Stimulated activated naive B cell treated with anti-CD40 and anti-IgM and Interleukin-4, amounts not matched to agents 10 μg/mL and 1 μg/mL and 100 μg/mL, for 72 hours (primary cell): ENCODE measurements around the gene C11orf21.

ENCODE experiments used
- ATAC-seq, 2 donors: fragments of 150-1000 bp; cut with Tn5 transposase; replicated peaks; 2 replicates each; pipeline ENCODE4 v1.10.0; 2021; ENCODE audit warnings: moderate library complexity in 1 of 2
- DNase-seq: peaks from one replicate; pipeline ENCODE4 v3.0.0; 2021
- H3K27ac Mint-ChIP-seq: one replicate; pipeline ENCODE4 v1.8.0; 2022; ENCODE audit warnings: mild to moderate bottlenecking, mixed read lengths
- H3K27me3 Mint-ChIP-seq, 2 donors: one replicate each; pipeline ENCODE4 v1.8.0; 2022; ENCODE audit warnings: mixed read lengths in 2 of 2
- H3K36me3 Mint-ChIP-seq, 2 donors: one replicate each; pipeline ENCODE4 v1.8.0; 2022; ENCODE audit warnings: mixed read lengths in 2 of 2, mild to moderate bottlenecking in 1 of 2
- H3K4me1 Mint-ChIP-seq, 2 donors: one replicate each; pipeline ENCODE4 v1.8.0; 2022; ENCODE audit warnings: mixed read lengths in 2 of 2, mild to moderate bottlenecking in 1 of 2
- H3K4me3 Mint-ChIP-seq, 2 donors: one replicate each; pipeline ENCODE4 v1.8.0; 2022; ENCODE audit warnings: mild to moderate bottlenecking in 2 of 2, mixed read lengths in 2 of 2, moderate library complexity in 1 of 2
- H3K9me3 Mint-ChIP-seq, 2 donors: one replicate each; pipeline ENCODE4 v1.8.0; 2022; ENCODE audit warnings: mixed read lengths in 2 of 2, mild to moderate bottlenecking in 1 of 2

Gene C11orf21

DNA sequence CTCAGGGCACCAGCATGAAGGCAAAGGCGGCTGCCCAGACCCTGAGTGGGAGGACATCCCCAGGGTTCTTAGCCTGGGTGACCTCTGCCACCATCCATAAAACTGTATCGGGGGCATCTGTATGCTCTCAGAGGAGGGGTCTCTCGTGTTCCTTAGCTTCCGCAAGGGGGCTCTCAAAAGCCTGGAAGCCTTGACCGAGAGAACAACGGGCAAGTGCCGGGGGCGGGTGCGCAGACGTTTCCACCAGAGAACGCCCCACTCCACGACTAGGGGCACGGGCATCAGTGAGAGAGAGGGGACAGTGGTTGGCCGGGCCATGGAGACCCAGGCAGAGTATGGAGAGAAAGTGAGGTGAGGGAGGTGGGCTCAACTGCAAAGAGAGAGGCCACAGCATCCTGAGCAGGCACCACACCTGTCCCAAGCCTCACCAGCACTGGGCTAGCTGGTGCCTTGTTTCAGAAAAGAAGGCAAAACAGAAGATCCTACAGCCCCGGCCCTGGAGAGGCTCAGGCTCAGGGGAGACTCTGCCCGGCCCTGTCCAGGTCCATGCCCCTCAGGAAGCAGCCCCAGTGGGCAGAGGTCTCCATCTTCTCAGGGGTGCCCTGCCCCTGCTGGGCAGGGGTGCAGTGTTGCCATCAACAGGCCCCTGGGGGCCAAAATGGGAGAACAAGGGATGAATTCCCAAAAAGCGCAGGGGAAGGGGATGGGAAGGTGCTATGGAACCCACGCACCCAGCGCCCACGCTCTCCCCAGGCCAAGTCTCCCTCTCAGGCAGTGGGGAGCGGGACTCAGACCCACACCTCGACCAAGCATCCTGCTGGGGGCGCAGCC lies 6.0 kb upstream of the C11orf21 start:
- H3K27ac Mint-ChIP-seq = no peak overlapping the region
- ATAC-seq (no peak), DNase-seq (no peak)
- no peak overlapping the region for H3K4me3 Mint-ChIP-seq
- peaks cover 14 to 36% of the 10 kb centered on the region in 2 donors for H3K4me1 Mint-ChIP-seq
- H3K9me3 Mint-ChIP-seq = no peaks in the 10 kb centered on the region
- H3K36me3 Mint-ChIP-seq = no peaks in the 10 kb centered on the region
- no peaks in the 10 kb centered on the region for H3K27me3 Mint-ChIP-seq

GRCh38 chr11:2306877-2307500 lies 5.3 kb upstream of the C11orf21 start:
- H3K36me3 Mint-ChIP-seq = no peaks in the 10 kb centered on the region
- H3K27ac Mint-ChIP-seq = peak overlapping the region; percentile 47
- ATAC-seq = no peak
- no peak for DNase-seq
- no peaks in the 10 kb centered on the region for H3K9me3 Mint-ChIP-seq
- H3K27me3 Mint-ChIP-seq = no peaks in the 10 kb centered on the region
- H3K4me1 Mint-ChIP-seq = peaks cover 20 to 43% of the 10 kb centered on the region in 2 donors
- no peak overlapping the region for H3K4me3 Mint-ChIP-seq

GRCh38 chr11:2306452-2306823 lies 4.7 kb upstream of the C11orf21 start:
- no peak for ATAC-seq
- no peaks in the 10 kb centered on the region for H3K36me3 Mint-ChIP-seq
- H3K27ac Mint-ChIP-seq = peak overlapping the region; percentile 21
- H3K4me1 Mint-ChIP-seq = peaks cover 24 to 48% of the 10 kb centered on the region in 2 donors
- H3K27me3 Mint-ChIP-seq = no peaks in the 10 kb centered on the region
- H3K9me3 Mint-ChIP-seq = no peaks in the 10 kb centered on the region
- peak overlapping the region in 1 of 2 donors; percentile 31 for H3K4me3 Mint-ChIP-seq
- no peak for DNase-seq

DNA sequence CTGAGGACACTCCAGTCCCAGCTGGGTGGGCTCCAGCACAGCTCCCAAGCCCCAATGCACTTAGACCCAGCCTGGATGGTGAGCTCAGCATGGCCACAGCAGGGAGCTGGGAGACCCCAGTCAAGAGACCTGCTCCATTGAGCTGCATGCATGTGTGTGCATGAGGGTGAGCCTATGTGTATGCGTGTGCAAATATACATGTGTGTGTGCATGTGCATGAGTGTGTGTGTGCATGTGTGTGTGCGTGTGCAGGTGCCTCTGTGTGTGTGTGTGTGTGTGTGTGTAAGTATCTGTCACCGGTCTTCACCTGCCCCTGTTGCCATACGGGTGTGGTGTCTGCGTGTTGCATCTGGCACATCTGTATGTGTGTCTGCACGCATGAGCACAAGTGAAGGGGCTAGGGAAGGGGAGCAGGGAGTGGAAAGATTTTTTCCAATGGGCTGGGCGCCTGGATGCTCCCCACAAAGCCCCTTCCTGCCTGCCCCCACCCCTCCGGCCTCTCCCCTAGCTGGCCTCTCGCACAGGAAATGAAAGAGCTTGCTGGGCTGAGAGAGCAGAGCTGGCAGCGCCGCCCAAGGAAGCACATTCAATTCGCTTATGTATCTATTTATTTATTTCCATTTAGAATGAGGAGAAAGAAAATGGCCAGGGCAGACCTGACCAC lies 4.2 kb upstream of the C11orf21 start:
- Mint-ChIP-seq H3K4me1 (peaks cover 25 to 54% of the 10 kb centered on the region in 2 donors), H3K4me3 (peak overlapping the region in 1 of 2 donors; percentile 31), H3K27me3 (no peaks in the 10 kb centered on the region), H3K27ac (peak overlapping the region; percentile 21), H3K9me3 (no peaks in the 10 kb centered on the region), H3K36me3 (no peaks in the 10 kb centered on the region)
- DNase-seq (no peak), ATAC-seq (no peak)

DNA sequence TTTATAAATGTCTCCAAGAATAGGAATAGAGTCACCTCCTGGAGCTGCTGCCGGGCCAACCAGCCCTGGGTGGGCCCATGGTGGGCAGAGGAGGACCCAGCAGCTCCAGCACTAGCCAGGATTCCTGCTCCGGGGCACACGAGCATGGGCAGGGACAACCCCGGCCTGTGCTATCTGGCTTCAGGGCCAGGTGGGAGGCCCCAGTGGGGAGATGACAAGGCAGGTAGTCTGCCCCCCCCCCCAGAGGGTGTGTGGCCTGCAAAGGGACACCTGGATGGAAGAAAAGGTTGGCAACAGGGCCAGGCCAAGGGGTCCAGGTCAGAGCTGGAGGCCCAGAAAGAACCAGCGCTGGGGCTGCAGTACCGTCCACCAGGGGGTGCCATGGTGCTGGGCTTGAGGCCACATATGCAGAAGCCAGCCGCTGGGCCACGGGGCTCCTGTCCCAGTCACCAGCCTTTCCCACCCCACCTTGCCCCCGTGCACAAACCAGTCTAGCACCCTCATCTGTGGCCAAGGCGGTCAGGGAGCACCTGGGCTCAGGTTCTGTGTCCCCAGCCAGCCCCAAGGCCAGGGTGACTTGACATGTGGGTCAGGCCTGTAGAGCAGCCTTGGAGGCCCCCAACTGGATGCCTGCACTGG lies 3.5 kb upstream of the C11orf21 start:
- peak; percentile 60 to 66 for ATAC-seq
- DNase-seq = peak; percentile 52
- Mint-ChIP-seq H3K27ac (no peak overlapping the region), H3K4me1 (peaks cover 31 to 60% of the 10 kb centered on the region in 2 donors), H3K9me3 (no peaks in the 10 kb centered on the region), H3K36me3 (no peaks in the 10 kb centered on the region), H3K27me3 (no peaks in the 10 kb centered on the region), H3K4me3 (no peak overlapping the region)

DNA sequence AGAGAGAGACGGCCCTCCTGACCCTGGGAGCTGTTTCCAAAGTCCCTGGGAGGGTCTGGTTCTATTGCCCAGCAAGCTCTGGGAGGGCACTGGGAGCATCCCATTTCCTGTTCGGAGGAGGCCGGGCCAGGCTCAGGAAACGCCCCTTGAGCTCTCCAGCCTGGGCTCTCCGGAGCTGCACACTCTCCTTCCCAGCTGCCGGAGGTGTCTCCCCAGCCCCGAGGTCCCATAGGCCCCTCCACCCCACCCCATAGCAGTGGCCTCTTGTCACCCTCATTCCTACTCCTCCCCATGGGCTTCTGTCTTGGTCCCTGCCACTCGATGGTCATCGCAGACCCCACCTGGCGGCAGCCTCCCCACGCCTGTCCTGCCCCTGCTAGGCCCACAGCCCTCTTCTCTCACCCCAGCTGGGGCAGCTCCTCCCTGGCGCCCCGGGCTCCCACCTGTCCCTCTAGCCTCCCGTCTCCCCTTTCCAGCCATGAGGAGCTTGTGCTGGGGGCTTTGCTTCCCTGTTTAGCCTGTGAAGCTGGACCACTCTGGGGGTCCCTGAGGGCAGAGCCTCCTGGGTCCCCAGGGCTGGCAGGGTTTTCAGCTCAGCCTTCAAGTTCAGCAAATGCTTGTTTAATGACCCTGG lies 2.9 kb upstream of the C11orf21 start:
- Mint-ChIP-seq H3K36me3 (no peaks in the 10 kb centered on the region), H3K27ac (no peak overlapping the region), H3K4me3 (no peak overlapping the region), H3K27me3 (no peaks in the 10 kb centered on the region), H3K4me1 (peaks cover 33 to 64% of the 10 kb centered on the region in 2 donors), H3K9me3 (no peaks in the 10 kb centered on the region)
- ATAC-seq = no peak
- DNase-seq = no peak

DNA sequence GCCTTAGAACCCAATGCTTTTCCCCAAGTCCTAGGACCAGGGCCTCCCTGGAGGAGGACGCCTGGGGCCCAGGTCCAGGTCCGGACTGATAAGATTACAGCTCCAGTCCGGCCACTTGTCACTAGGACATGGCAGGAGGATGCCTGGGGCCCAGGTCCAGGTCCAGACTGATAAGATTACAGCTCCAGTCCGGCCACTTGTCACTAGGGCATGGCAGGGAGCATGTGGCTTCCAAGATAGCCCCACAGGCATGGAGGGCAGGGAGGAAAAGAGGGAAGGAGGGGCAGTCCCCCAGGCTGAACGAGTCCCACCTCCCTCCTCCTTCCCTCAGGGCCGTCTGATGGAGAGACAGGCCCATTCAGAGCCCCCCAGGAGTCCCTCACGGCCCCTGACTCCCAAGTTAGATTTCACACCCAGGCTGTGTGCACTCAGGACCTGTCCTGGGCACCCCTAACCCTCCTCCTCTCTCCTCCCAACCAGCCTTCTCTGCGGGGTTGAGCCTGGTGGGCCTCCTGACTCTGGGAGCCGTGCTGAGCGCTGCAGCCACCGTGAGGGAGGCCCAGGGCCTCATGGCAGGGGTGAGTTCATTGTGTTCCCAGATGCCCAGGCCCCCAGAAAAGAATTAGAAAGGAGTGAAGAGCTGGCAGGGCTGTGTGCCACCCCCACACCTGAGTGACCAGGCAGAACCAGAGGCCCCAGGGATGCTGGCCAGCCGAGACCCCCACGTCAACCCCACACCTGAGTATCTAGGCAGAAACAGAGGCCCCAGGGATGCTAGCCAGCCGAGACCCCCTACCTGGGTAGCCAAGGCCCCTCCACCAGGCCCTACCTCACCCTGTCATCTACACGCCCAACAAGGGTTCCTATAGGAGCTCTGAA lies 2.1 kb upstream of the C11orf21 start:
- no peak for DNase-seq
- peak overlapping the region; percentile 9 for H3K27ac Mint-ChIP-seq
- H3K4me1 Mint-ChIP-seq = peaks cover 37 to 69% of the 10 kb centered on the region in 2 donors
- H3K4me3 Mint-ChIP-seq = no peak overlapping the region
- H3K36me3 Mint-ChIP-seq = no peaks in the 10 kb centered on the region
- no peak for ATAC-seq
- H3K9me3 Mint-ChIP-seq = no peaks in the 10 kb centered on the region
- H3K27me3 Mint-ChIP-seq = no peaks in the 10 kb centered on the region

DNA sequence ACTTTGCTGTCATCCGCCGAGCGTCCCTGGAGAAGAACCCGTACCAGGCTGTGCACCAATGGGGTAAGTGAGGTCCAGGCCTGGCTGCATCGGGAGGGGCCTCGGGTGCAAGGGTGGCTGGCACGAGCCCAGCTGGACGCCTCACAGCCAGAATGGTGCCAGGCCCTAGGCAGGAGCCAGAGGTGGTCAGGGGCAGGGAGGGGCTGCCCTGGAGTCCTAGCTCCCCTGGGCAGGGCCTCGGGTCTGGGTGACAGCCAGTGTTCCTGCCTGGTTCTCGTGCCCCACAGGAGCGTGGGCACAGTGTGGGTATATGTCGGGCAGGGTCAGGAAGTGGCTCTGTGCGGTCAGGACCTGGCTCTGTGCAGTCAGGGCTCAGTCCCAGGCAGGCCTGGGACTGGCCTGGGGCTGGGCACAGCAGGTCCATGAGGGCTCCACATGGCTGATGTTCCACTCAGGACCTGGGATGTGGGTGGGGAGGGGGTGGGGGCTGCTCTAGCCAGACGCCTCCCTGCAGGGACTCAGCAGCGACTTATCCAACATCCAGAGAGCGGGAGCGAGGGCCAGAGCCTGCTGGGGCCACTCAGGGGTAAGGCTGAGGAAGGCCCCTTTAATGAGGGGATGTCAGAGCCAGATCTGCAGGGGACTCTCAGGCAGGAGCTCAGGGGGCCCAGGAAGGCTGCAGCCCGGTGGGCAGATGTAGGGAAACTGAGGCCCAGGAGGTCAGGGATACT lies 1.3 kb upstream of the C11orf21 start:
- Mint-ChIP-seq H3K36me3 (no peaks in the 10 kb centered on the region), H3K4me3 (peak overlapping the region; percentile 87 to 95), H3K27me3 (no peaks in the 10 kb centered on the region), H3K27ac (peak overlapping the region; percentile 80), H3K4me1 (peaks cover 39 to 69% of the 10 kb centered on the region in 2 donors), H3K9me3 (no peaks in the 10 kb centered on the region)
- no peak for ATAC-seq
- DNase-seq = no peak

DNA sequence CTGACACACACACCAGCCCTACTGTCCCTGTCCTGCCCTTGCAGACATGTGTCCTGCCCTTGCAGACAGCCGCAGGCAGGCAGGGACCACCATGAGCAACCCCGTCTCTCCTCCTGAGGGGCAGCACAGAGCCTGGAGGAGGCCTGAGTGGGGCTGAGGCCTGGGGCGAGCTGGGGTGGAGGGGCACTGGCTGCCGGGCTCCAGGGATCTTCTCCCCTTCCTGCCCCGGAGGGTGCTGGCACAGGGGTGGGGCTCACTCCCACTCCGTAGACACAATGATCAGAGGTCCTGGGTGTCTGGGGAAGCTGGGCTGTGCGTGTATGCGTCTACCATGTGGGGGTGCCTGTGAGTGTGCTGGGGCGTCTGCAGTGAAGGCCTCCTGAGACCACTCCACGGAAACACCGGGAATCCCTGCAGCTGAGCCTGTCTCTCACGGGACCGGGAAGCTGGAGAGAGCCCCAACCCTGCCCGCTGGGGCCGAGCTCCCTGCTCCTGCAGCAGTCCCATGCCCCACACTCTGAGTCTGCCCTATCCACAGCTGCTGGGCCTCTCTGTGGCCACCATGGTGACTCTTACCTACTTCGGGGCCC lies 683 bp upstream of the C11orf21 start:
- Mint-ChIP-seq H3K27ac (peak overlapping the region; percentile 80), H3K4me1 (peaks cover 40 to 69% of the 10 kb centered on the region in 2 donors), H3K4me3 (peak overlapping the region; percentile 87 to 95), H3K36me3 (peaks cover 0 to under 1% of the 10 kb centered on the region in 2 donors), H3K27me3 (no peaks in the 10 kb centered on the region), H3K9me3 (no peaks in the 10 kb centered on the region)
- no peak for DNase-seq
- peak; percentile 38 to 44 for ATAC-seq

- Mint-ChIP-seq H3K36me3 (peaks cover 0 to 3% of the 10 kb centered on the region in 2 donors), H3K4me1 (peaks cover 39 to 63% of the 10 kb centered on the region in 2 donors), H3K4me3 (peak overlapping the region; percentile 87 to 95), H3K9me3 (no peaks in the 10 kb centered on the region), H3K27ac (peak overlapping the region; percentile 96), H3K27me3 (no peaks in the 10 kb centered on the region)
- DNase-seq = no peak
- ATAC-seq = peak; percentile 28 to 36
Observed at GRCh38 chr11:2300936-2301630, 635 bp downstream of the C11orf21 start.

DNA sequence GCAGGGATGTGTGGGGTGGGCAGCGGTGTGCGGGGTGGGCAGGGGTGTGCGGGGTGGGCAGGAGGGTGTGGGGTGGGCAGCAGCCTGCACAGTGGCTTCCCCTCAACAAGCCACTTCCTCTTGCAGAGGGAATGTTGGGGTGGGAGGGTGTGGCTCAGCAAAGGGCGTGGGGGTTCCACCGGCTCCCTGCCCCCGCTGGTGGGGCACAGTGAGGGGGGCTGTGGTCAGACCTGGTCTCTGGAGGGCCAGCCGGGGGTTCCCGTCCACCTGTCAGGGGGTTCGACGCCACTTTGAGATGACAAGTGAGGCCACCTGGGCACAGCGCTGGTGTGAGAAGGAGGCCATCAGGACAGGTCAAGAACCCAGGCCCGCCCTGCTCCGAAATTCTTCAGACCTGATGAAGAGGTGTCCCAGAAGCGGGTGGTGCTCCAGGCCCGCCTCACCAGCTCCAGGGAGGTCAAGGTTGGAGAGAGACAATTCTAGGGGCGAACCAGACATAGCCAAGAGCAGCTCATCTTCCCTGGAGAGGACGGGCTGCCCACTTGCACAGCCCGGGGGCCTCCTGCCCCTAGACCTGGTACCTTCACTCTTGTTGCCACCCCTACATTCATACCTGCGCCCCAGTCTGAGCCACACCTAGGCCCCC lies 1.3 kb downstream of the C11orf21 start:
- no peaks in the 10 kb centered on the region for H3K27me3 Mint-ChIP-seq
- peak in 1 of 2 donors; percentile 3 for ATAC-seq
- no peak for DNase-seq
- peaks cover 35 to 56% of the 10 kb centered on the region in 2 donors for H3K4me1 Mint-ChIP-seq
- no peaks in the 10 kb centered on the region for H3K9me3 Mint-ChIP-seq
- H3K27ac Mint-ChIP-seq = peak overlapping the region; percentile 96
- peak overlapping the region; percentile 87 to 95 for H3K4me3 Mint-ChIP-seq
- H3K36me3 Mint-ChIP-seq = peaks cover 0 to 3% of the 10 kb centered on the region in 2 donors
